ENCODE data around the gene CANX. TPM values are rescaled to one million over a fixed set of nuclear protein-coding genes. Genes with fewer than 3 reads are reported as not detected.
"Not testable (repeated sequence)": the region's sequence is repeated elsewhere in the genome, so short reads cannot be mapped to it uniquely, and the experiment has no call there.

CANX gene
- total RNA-seq, 1 experiment from 2014 or later: 538 TPM

- H2AFZ ChIP-seq (ENCODE audit: low read length); H4K91ac ChIP-seq (ENCODE audit: insufficient read length, low read depth, low read length); H3K27me3 ChIP-seq (ENCODE audit: insufficient read depth, low read length); H3T11ph ChIP-seq (ENCODE audit: low read length); H2BK5ac ChIP-seq (ENCODE audit: insufficient read length, low read length); H3K27me3 Mint-ChIP-seq (ENCODE audit: low read depth); H4K5ac ChIP-seq (ENCODE audit: insufficient read length, low read depth, low read length); H3K4me1 ChIP-seq (ENCODE audit: insufficient read depth, low read length); H3K9me3 Mint-ChIP-seq; H2BK20ac ChIP-seq (ENCODE audit: low read depth, low read length, poor library complexity, severe bottlenecking); H2BK15ac ChIP-seq (ENCODE audit: low read depth, low read length); H3K14ac ChIP-seq (ENCODE audit: insufficient read depth, low read length); H2AK5ac ChIP-seq (ENCODE audit: insufficient read length, low read length); DNase-seq; H3K9me3 ChIP-seq (ENCODE audit: control insufficient read depth, low read depth, low read length); H4K8ac ChIP-seq (replicated peaks; ENCODE audit: insufficient read length, low read depth, low read length); H4K20me1 ChIP-seq (ENCODE audit: control insufficient read depth, insufficient read depth, insufficient read length); H3K4me2 ChIP-seq (ENCODE audit: insufficient read depth, insufficient read length, low read length); H3K4me1 Mint-ChIP-seq; H2BK12ac ChIP-seq (ENCODE audit: insufficient read length, low read depth, low read length); H3K18ac ChIP-seq (ENCODE audit: insufficient read length, low read depth, low read length); H3K56ac ChIP-seq (ENCODE audit: insufficient read length, low read depth, low read length); H3K23ac ChIP-seq (ENCODE audit: insufficient read length, low read depth, low read length); H3K27ac ChIP-seq (ENCODE audit: insufficient read length, low read depth, low read length); H3K79me2 ChIP-seq (ENCODE audit: insufficient read depth, low read length); H2BK120ac ChIP-seq (ENCODE audit: low read depth, low read length, poor library complexity, severe bottlenecking); H3K9ac ChIP-seq (ENCODE audit: extremely low read depth, insufficient read length, low read length); H3K79me1 ChIP-seq (ENCODE audit: insufficient read depth, low read depth, low read length, poor library complexity, severe bottlenecking); H3K23me2 ChIP-seq (ENCODE audit: insufficient read length, low read depth, low read length, poor library complexity, severe bottlenecking); H3K4ac ChIP-seq (ENCODE audit: low read depth, low read length); H3K4me3 Mint-ChIP-seq; H3K27ac Mint-ChIP-seq: not testable (repeated sequence)
- H3K36me3 Mint-ChIP-seq (ENCODE audit: insufficient read depth in 1 of 3, low read depth in 3 of 3): peaks cover 5 to 22% (median 16%) of the 10 kb centered on the region in 3 experiments; a peak in 6 of 7 replicates
- WGBS (ENCODE audit: extremely low coverage, insufficient read length, low lambda C conversion rate): no CpG with 5 or more reads among the region's 6 CpGs
Measured at GRCh38 chr5:179661647-179662046, 37.1 kb upstream of the CANX start.
